ENCODE data around the gene GLB1L.

DNA sequence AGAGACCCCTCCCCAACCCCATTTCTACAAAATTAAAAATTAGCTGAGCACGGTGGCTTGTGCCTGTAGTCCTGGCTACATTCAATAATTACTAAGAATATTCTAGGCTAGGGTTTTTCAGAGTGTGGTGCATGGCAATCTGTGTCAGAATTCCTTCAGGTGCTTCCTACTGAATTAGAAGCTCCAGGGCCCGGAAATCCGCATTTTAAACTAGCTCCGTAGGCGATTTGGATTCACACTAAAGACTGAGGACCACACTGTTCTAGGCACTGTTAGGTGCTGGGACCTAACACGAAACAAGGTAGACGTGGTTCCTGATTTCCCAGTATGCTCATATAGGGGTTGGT lies 39.3 kb downstream of the GLB1L start:
- TF ChIP-seq, protein P1, sequence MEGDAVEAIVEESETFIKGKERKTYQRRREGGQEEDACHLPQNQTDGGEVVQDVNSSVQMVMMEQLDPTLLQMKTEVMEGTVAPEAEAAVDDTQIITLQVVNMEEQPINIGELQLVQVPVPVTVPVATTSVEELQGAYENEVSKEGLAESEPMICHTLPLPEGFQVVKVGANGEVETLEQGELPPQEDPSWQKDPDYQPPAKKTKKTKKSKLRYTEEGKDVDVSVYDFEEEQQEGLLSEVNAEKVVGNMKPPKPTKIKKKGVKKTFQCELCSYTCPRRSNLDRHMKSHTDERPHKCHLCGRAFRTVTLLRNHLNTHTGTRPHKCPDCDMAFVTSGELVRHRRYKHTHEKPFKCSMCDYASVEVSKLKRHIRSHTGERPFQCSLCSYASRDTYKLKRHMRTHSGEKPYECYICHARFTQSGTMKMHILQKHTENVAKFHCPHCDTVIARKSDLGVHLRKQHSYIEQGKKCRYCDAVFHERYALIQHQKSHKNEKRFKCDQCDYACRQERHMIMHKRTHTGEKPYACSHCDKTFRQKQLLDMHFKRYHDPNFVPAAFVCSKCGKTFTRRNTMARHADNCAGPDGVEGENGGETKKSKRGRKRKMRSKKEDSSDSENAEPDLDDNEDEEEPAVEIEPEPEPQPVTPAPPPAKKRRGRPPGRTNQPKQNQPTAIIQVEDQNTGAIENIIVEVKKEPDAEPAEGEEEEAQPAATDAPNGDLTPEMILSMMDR (conservative IDR thresholded peaks at IDR 0.05; ENCODE audit: low read depth, low read length): no peak
- TF ChIP-seq EZH2 (IDR thresholded peaks at IDR 0.05; ENCODE audit: borderline replicate concordance, low read depth, low read length, poor library complexity, severe bottlenecking): no peak
